Fibroblast of skin of left quadriceps (primary cell): ENCODE data around the gene LIMS2.
A peak's percentile ranks its signal among the peaks of the same experiment; 100 is the strongest.

ENCODE experiments used
- DNase-seq, 2 experiments: peaks; one replicate each; pipeline ENCODE4 v3.0.0-alpha.2; 2013; ENCODE audit warnings: low read depth in 2 of 2

Gene LIMS2

DNA sequence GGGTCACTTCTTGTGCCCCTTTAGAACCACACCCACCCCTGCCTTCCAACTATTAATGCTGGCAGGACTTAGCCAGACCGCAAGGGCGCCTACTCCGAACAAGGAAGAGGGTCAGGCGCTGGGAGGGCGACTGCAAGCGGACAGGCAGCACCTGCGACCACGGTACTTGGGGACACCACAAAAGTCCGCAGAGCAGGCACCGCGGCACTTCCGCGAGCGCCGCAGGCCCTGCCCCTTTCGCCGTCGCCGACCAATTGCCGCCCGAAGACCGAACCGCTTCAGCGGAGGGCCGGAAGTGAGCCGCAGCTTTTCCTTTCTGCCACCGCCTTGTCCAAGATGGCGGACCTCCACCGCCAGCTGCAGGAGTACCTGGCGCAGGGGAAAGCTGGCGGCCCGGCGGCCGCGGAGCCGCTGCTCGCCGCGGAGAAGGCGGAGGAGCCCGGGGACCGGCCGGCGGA, 25.9 kb upstream of the LIMS2 start, which contains the start of gene SFT2D3:
Gene SFT2D3, plus strand, starts transcription at position 305 of the 458 bp plus-strand sequence. Its CDS starts 32 bp downstream, at position 337.
- peak; percentile 62 to 74 for DNase-seq

DNA sequence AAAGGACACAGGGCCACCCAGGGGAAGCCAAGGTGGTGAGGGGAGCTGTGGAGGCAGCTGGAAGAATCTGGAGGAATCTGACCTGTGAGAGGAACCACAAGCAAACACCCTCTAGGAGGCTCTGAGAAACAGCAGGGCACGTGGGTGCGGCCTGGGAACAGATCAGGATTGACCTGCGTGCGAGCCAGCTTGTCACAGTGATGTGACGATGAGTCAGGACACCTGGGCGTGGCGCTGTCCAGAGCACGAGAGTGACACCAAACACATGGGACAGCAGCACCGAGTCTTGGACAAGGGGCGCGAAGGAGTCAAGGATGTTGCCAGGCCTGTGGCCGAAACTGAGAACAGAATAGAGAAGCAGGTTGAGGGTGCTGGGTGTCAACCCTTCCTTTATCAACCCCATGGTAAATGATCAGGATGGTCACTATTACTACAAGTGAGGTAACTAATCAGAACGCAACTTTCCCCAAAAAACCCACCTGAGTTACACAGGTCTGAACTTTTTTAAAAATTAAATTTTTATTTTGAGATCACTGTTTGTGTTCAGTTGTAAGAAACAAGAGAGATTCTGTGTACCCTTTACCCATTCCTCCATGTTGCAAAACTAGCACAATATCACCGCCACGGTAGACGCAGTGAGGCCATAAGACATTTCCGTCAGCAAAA, 25.3 kb upstream of the LIMS2 start:
- no peak for DNase-seq

DNA sequence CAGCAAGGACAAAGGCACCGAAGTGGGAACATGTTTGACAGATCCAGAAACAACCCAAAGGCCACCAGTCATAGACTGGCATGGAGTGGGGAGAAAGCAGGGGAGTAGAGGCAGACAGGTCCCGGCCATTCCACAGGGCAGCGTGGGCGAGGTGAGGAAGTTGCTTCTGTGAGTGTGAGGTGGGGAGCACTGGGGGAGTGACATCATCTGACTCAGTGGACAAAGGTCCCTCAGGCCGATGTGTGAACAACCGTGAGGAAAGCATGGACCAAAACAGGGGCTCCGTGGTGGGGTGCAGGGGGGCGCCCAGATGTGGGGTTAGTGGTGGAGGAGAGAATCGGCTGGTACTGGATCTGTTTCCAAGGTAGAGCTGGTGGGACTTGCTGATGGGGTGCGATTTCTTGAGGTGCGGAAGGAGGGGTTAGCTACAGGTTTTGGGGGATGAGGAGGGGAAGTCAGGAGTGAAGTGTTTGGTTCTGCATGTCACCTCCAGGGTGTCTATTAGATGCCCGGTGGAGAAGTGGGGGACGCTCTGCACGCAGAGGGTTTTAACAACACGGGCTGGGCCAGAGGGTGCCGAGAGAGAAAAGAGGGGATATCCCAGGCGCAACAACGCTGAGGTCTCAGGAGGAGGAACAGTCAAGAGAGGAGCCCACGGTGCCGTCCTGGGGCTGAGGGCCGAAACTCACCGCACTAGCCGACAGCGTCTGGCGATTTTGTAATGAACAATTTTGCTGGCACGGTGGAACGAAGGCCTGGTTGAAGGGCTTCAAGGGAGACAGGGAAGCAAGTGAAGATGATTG, 23.4 kb upstream of the LIMS2 start:
- DNase-seq, result no peak

DNA sequence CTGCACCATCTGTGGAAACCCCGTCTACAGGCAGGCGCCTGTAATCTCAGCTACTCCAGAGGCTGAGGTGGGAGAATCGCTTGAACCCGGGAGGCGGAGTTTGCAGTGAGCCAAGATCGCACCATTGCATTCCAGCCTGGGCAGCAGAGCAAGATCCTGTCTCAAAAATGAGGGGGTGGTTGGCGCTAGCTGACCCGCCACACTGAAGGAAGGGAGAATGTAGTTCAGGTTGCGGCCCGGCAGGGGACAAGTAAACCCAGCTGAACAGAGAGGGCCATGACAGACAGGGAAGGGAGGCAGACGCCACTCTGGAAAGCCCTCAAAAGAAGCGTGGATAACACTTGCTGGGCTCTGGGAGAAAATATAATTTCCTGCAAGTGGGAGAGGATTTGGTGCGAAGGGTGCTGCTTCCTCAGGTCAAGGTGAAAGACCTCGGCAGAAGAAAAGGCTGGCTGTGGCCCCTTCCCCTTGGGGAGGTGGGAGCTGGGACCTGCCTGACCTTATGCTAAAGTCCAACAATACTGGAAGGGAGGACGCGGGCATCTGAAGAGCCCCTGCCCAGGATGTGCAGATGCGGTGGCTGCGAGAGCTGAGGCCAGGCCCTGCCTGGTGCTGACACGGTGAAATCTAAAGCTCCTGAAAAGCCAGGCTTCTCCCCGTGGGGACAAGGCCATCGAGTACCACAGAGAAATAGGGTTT, 22.3 kb upstream of the LIMS2 start:
- no peak for DNase-seq

DNA sequence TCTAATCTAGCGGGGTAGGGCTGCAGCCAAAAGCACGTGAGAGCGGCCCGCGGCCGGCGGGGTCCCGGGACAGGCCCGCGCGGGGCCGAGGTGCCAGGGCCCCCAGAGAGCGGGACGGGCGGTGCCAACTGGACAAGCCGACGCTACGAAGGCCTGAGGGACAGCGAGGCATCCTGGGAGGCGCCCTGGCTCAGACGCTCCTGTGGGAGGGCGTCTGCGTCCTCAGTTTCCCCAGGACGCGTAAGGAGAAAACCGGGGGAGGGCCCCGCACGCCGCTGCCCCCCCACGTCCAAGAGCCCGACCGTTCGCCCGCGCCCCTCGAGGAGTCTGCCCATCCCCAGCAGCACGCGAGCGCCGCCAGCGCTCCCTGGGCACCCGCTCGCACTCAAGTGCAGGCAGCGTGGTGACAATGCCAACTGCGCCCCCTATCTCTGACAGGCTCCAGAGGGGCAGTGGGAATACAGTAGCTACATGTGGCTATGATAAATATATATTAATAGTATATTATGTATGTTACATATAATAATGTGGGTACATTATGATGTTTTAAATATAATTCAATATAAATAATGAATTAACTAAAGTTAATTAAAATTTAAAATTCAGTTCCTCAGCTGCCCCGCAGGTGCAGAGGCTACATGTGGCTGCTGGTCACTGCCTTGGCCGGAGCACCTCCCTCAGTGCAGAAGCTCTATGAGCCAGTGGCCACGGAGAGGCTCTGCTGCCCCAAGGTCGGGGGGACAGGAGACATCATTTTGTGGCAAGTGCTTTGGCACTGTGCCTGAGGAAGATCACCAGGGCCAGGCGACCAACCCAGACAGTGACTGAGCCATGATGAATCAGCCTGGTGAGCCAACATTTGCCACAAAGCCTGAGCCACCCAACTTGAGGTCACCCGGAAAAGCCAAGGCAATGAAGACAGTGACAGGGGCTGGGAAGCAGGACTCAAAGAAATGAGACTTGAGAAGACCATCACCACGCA, 20.5 kb upstream of the LIMS2 start:
- DNase-seq, result peak; percentile 20 to 29

DNA sequence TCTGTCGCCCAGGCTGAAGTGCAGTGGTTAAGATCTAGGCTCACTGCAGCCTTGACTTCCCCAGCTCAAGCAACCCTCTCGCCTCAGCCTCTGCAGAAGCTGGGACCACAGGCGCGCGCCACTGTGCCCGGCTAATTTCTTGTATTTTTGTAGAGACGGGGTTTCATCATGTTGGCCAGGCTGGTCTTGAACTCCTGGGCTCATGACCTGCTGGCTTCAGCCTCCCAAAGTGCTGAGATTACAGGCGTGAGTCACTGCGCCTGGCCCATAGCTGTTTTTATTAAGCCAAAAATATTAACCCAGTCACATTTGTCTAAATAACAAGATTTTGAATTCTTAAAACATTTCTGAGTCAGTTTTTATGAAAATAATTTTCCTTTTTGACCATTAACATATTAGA, 19.7 kb upstream of the LIMS2 start:
- no peak for DNase-seq

DNA sequence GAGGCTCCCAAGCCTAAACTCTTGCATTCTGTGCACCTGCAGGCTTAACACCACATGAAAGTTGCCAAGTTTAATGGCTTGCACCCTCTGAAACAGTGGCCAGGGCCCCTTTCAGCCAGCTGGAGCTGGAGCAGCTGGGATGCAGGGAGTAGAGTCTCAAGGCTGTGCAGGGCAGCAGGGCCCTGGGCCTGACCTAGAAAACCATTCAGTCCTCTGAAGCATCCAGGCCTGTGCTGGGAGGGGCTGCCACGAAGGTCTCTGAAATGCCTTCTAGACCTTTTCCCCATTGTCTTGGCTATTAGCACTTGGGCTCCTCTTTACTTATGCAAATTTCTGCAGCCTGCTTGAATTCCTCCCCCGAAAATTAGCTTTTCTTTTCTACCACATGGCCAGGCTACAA, 15.4 kb upstream of the LIMS2 start:
- DNase-seq, result no peak

DNA sequence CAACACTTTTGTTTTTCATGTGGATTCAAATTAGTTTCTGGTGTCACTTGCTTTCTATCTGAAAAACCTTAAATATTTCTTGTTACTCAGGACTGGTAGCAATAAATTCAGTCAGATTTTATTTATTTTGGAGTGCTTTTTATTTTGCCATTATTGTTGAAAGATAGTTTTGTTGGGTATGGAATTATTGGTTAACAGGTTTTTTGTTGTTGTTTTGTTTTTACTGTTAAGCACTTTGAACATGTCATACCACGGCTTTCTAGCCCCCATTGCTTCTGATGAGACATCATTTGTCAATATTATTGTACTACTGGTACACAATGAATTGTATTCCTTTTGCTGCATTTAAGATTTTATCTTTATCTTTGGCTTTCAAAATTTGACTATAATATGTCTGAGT, 13.1 kb upstream of the LIMS2 start:
- no peak for DNase-seq

DNA sequence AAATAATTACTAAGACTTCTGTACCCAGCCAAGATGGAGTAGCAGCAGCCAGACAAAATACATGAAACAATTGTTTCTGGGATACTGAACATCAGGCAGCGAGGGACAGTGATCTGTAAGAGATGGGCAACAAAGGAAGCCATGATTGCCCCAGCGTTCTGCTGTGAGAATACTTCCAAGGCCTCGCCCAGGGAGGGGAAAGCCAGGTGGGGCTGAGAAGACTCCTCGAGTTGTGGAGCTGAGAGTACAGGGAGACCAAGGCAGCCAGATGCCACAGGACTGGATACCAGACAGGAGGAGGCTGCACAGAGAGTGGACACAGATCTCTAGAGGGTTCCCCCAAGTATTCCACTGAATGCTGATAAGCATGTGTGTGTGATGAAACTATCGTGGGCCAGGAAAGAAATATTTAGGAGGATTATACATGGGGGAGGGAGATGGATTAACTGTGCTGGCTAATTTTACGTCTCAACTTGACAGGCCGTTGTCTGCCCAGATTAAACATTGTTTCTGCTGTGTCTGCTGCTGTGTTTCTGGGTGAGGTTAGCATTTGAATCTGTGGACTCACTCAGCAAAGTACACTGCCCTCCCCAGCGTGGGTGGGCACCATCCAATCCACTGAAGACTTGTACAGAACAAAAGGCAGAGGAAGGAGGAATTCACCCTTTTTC, 10.2 kb upstream of the LIMS2 start:
- DNase-seq, result no peak

DNA sequence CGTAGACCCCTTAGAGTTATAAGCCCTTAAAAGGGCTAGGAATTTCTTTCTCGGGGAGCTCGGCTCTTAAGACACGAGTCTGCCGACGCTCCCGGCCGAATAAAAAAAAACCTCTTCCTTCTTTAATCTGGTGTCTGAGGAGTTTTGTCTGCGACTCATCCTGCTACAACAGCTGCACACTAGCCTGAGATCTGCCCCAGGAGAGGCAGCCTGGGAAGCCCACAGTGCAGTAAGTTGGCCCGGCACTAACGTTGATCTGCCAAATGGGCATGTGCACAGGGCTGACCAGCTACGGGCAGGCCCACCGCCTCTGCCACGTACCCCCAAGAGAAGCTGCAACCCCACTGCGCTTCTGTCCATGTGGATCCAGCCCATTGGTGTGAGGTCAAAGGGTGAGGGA, 8.4 kb upstream of the LIMS2 start:
- no peak for DNase-seq

DNA sequence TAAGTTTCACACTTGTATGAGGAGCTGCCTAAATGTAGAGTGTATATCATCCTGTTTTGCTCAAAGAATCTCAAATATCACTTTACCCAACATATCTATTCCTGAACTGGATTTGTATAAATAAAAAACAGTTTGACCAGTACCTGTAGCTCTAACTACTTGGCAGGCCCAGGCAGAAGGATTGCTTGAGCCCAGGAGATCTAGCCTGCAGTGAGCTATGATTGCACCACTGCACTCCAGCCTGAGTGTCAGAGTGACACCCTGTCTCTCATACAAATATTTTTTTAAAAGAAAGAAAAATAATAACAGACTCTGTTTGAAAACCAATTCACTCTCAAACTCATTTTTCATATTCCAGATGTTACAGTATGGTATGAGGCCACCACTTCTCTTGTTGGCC, 7.7 kb upstream of the LIMS2 start:
- no peak for DNase-seq

DNA sequence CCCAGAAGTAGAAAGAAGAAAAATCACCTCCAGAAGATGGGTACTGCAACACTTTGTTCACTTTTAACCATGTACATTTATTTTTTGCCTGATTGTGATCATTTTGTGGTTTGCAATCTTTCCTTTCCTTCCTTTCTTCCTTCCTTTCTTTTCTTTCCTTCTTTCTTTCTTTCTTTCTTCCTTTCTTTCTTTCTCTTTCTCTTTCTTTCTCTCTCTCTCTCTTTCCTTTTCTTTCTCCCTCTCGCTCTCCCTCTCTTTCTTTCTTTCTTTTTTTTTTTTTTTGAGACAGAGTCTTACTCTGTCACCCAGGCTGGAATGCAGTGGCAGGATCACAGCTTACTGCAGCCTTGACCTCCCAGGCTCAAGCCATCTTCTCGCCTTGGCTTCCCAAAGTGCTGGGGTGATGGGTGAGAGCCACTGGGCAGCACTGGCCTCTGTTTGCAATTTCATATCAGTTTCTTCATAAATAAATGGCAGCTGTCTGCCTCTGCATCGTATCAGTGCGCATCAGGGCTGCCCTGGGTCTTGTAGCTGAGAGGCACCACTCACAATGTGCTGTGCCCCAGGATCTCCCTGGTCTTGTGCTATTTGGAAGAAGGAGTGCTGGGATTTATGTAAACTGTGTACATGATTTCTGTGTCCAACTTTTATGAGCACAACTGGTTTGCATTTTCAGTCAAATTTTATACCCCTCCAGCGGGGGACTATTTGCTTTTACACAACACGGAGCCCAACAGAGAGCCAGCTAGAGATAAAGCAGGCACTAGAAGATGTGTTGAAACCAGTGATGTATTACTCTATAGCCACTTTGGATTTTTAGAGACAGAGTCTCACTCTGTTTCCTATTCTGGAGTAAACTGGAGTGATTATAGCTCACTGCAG, 6.9 kb upstream of the LIMS2 start:
- no peak for DNase-seq

DNA sequence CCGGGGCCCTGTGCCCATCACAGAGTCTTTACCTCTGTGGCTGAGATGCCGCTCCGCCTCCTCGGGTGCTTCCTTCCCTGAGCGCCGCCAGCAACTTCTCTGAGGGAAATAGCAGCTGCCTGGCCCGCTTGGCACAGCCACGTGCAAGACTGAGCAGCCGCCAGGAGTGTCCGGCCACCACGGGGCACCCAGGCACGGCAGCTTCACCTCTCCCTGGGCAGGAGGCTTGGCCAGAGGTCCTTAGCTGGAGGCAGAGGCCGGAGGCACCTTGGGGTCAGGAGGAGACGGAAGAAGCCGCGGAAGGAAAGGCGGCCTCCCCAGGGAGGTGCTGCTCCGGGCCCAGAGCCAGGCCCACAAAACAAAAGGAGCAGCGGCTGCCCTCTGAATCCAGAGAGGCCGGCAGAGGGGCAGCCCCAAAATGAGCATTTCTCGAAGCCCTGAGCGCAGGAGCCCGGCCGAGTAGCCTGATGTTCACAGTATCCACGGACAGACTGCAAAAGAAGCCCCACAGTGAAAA, 6.0 kb upstream of the LIMS2 start:
- DNase-seq, result no peak

DNA sequence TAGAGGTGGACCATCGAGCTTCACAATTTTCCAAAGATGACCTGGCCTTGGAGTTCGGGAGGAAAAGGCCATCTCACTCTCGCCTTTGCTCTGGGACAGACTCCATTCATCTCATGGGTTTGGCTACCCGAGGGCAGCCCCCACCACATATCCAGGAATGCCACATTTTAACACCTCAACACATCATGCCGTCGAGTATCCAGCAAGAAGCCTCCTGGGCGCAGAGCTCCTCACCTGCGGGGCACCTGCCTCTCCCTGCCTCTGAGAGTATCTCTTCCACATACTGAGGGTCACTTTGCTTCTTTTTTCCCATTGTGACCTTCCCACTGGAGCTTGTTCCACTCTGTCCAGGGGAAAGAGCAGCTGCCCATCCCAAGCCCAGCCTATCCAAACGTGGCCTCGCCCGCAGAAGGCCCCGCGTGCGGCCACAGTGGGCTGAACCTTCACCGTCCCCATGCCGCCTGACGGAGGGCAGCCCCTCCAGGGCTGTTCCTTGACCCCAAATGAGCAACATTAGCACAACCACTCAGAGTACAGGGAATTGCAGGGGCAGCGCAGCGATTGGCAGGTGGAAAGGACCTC, 5.5 kb upstream of the LIMS2 start:
- no peak for DNase-seq

DNA sequence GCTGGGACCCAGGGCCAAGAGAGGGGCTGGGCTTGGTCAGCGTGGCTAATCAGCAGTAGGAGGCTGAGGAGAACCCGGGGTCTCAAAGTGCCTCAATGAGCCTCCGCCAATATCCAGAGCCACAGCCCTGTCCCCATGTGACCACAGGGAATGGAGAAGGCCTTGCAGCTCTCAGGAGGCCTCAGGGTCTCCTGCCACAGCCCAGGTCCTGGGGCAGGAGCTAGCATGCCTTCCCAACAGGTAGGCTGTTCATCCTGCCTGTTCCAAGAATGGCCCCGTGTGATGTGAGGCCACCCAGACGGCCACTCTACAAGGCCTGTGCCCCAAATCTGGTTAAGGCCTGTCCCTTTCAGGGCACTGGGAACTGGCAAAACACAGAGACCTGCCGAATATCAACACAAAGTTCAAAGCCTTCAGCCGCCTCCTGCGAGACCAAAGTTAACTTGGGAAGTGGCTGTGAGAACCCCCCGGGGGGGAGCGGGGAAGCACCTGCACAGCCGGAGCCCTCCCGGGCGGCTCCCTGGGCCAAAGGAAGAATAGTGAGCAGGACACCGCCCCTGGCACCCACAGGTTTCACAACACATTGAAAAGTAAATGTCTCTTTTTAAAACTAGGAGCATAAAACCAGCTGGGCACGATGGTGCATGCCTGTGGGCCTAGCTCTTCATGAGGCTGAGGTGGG, 4.5 kb upstream of the LIMS2 start:
- DNase-seq, result no peak

DNA sequence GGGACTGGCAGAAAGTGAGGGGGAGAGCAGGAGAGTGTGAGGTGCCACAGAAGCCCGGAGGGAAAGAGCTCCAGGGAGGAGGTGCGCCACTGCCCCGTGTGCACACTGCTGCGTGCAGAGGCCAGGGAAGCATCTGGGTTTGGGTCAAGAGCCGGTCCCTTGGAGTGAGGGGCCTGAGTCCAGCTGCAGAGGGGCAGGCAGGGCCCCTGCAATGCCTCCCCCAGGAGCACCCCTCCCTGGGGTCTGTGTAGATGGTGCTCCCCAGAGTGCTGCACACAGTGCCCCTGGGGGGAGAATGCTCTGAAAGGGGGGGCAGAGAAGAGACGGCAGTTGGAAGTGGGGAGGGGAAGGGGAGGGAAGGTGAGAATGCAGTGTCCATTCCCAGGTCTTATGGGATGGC, 3.7 kb upstream of the LIMS2 start:
- DNase-seq, result no peak

DNA sequence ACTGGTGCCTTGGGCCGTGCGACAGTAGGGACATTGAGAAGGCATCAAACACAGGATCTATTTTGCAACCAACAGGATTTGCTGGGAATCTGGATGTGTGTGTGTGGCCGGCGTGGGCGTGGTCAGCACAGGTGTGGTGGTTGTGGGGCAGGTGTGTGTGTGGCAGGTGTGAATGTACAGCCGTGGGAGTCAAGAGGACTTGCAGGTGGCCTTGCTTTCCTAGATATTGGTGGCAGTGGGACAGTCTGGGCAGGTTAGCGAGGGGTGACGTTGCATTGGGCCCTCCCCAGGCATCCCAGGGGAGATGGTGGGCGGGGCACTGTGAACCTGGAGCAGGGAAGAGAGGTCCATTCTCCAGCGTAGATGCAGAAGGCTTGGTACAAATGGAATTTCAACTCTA, 3.2 kb upstream of the LIMS2 start:
- DNase-seq, result no peak

DNA sequence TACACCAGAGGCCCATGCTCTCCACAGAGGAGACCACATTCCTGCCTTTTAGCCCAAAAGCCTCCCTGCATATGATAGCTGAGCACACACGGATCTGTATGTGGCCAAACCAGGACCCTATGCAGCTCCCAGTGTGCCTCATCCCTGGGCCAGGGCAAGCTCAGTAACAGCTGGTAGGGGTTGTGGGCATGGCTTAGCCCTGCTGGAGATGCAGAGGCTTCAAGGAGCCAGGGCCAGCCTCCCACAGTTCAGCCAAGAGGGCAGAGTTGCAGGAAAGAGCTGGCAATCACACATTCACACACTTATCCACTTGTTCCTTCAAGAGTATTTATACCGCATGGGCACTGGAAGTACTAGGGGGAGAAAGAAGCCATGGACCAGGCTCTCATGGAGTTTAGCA, 1.6 kb upstream of the LIMS2 start:
- no peak for DNase-seq
